Hematopoietic multipotent progenitor cell treated with erythropoietin and hydrocortisone succinate and interleukin-3 and kit ligand, for 4 days (in vitro differentiated cells): ENCODE measurements around the gene DCUN1D3.
"Not testable (repeated sequence)": the region's sequence is repeated elsewhere in the genome, so short reads cannot be mapped to it uniquely, and the experiment has no call there.

Experiments used
- DNase-seq: peaks from one replicate; pipeline ENCODE4 v3.0.0-alpha.2; 2015

DCUN1D3 gene

GRCh38 chr16:20822521-20823325, 77.4 kb downstream of the DCUN1D3 start:
- DNase-seq, result peak; percentile 52

GRCh38 chr16:20821682-20822081, 78.5 kb downstream of the DCUN1D3 start:
- no peak for DNase-seq

DNA sequence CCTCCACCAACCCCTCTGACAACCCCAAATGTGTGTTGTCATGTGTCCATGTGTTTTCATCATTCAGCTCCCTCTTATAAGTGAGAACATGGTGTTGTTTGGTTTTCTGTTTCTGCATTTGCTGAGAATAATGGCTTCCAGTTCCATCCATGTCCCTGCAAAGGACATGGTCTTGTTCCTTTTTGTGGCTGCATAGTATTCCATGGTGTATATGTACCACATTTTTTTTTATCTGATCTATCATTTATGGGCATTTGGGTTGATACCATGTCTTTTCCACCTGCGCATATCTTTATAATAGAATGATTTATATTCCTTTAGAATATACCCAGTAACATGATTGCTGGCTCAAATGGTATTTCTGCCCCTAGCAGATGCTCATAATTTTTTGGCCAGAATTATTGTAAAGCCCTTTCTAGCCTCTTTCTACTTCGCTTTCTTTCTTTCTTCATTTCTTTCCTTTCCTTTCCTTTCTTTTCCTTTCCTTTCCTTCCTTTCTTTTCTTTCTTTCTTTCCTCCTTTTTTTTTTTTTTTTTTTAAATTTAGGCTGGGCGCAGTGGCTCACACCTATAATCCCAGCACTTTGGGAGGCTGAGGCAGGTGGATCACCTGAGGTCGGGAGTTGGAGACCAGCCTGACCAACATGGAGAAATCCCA, 81.1 kb downstream of the DCUN1D3 start:
- DNase-seq, result no peak

DNA sequence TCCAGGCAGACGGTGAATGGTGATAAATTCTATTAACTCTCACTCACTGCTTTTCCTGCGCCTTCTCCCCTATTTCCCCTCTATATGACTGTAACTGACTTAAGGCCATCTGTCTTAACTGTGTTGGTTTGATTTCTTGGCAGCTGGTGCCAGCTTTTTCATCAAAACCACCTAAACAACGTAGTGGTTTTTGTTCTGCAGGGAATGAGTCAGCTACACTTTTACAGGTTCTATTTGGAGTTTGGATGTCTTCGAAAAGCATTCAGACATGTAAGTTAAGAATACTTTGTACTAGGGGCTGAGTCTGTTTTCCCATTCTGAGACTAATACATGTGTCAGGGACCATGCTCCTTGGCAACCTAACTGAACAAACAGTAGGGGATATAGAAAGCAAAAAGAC, 85.4 kb downstream of the DCUN1D3 start:
- DNase-seq, result peak; percentile 77

GRCh38 chr16:20812510-20812909, 87.6 kb downstream of the DCUN1D3 start:
- DNase-seq, result no peak

DNA sequence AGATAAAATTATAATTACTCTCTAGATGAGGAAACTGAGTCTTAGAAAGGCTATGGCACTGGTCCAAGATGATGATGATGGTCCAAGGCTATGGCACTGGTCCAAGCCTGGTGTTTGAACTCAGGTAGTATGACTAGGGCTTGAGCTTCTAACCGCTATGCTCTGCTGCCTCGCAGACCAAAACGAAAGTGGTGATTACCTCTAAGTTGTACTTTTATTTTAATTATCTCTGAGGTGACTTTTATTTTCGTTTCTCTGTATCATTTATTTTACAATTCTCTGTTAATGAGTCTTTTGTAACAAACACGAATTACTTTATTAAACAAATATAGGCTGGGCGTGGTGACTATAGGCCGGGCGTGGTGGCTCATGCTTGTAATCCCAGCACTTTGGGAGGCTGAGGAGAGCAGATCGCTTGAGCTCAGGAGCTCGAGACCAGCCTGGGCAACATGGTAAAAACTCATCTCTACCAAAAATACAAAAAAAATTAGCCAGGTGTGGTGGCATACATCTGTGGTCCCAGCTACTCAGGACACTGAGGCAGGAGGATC, 88.2 kb downstream of the DCUN1D3 start:
- DNase-seq, result no peak

GRCh38 chr16:20807862-20808261, 92.3 kb downstream of the DCUN1D3 start:
- peak; percentile 44 for DNase-seq

DNA sequence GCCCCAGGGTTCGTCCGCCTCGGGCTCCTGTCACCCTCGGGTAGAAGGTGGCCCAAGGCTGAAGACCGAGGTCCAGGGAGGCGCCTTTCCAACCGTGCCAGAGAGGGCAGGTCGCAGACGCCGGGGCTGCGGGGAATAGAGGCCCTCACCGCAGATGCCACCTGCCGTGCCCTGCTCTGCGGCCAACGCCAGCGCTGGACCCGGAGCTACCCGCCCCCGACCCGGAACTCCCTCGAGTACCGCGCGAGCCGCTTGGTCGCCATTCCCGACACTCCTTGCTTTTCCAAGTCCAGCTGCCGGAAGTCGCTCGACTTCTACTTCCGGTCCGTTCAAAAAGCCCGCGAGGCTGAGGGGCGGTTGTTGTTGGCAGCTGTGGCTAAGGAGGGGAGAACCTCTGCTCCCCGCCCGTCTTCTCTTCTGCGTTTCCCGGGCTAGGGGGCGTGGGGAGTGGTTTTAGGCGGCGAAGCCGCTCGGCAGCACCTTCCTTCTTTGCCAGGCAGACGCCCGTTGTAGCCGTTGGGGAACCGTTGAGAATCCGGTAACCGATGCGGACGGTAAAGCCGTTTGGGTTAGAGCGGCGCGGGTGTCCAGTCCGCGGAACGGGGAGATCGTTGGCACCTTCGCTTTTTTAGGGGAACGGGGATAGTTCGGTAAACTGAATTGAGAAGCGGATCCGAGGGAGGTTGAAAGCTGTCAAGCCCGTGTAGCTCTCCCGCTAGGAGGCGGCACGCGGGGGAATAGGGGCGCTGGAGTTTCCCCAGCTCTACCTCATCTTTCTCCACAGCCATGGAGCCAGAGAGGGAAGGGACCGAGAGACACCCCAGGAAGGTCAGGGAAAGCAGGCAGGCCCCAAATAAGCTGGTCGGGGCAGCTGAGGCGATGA, 93.7 kb downstream of the DCUN1D3 start, which contains the start of the genes ERI2 and REXO5:
TSS of gene ERI2 (minus strand) at position 305 of the 883 bp plus-strand sequence. CDS start at position 263, 42 bp downstream.
TSS of gene REXO5 (plus strand) at position 360 of the 883 bp plus-strand sequence. CDS start at position 787, 427 bp downstream.
- peak; percentile 98 for DNase-seq

DNA sequence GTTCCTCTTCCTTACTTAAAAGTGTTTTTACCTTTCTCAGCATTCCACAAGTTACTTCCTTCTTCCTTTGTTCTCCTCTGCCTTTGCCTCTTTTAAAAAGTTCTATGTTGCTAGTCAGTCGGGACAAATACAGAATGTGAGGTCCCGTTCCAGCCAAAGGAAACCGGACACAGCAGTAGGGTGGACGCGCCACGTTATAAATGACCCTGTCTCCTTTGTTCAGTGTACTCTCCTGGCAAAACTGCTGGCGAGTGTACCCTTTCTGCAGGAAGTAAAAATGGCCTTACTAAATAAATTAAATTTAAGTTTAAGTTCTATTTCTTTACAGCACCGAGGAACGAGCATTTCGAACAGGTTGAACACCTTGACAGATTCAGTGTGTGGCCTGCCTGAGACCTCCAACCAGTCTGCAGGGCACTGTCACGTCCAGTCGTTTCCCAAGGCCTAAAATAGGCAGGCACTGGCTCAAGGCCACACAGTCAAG, 94.4 kb downstream of the DCUN1D3 start:
- not testable (repeated sequence) for DNase-seq
